Hepatocyte (in vitro differentiated cells): ENCODE results near the gene VASH1. TPM values are rescaled to one million over a fixed set of nuclear protein-coding genes. Genes with fewer than 3 reads are reported as not detected.

Experiments
- DNase-seq: peaks from one replicate; pipeline ENCODE4 v3.0.0-alpha.2; 2016; ENCODE audit warnings: low spot score
- H2AFZ ChIP-seq: fragments of 200-600 bp; sonication (generic); 2 replicates; pipeline ENCODE4 v1.6.0; 2016; ENCODE audit warnings: antibody characterized with exemption, mild to moderate bottlenecking
- H3K27ac ChIP-seq: fragments of 200-600 bp; sonication (generic); 2 replicates; pipeline ENCODE4 v1.5.1; 2016; ENCODE audit warnings: mild to moderate bottlenecking
- H3K27me3 ChIP-seq: fragments of 200-600 bp; sonication (generic); 2 replicates; pipeline ENCODE4 v1.6.1; 2016
- H3K36me3 ChIP-seq: fragments of 200-600 bp; sonication (generic); replicated peaks from 2 replicates; pipeline ENCODE4 v1.5.1; 2016; ENCODE audit warnings: low read depth; ENCODE audit not compliant: insufficient read depth
- H3K4me1 ChIP-seq: fragments of 200-600 bp; sonication (generic); 2 replicates; pipeline ENCODE4 v1.5.1; 2016; ENCODE audit warnings: mild to moderate bottlenecking, moderate library complexity; ENCODE audit not compliant: insufficient read depth
- H3K4me2 ChIP-seq: fragments of 200-600 bp; sonication (generic); 2 replicates; pipeline ENCODE4 v1.6.0; 2016
- H3K4me3 ChIP-seq: fragments of 200-600 bp; sonication (generic); 2 replicates; pipeline ENCODE4 v1.5.1; 2016; ENCODE audit warnings: mild to moderate bottlenecking
- H3K79me2 ChIP-seq: fragments of 200-600 bp; sonication (generic); 2 replicates; pipeline ENCODE4 v1.6.0; 2017; ENCODE audit warnings: mild to moderate bottlenecking
- H3K9me2 ChIP-seq: fragments of 200-600 bp; sonication (generic); replicated peaks from 2 replicates; pipeline ENCODE4 v1.6.0; 2017; ENCODE audit warnings: mild to moderate bottlenecking; ENCODE audit not compliant: insufficient read depth
- H3K9me3 ChIP-seq: fragments of 200-600 bp; sonication (generic); 2 replicates; pipeline ENCODE4 v1.5.1; 2016; ENCODE audit warnings: low read depth, mild to moderate bottlenecking
- H4K20me1 ChIP-seq: fragments of 200-600 bp; sonication (generic); 2 replicates; pipeline ENCODE4 v1.6.0; 2016; ENCODE audit warnings: mild to moderate bottlenecking; ENCODE audit not compliant: insufficient read depth, poor library complexity, severe bottlenecking
- EZH2 ChIP-seq: fragments of 200-600 bp; sonication (generic); IDR thresholded peaks from 2 replicates; pipeline ENCODE4 v1.6.1; 2016; ENCODE audit warnings: antibody characterized with exemption, mild to moderate bottlenecking, borderline replicate concordance
- EZH2phosphoT487 ChIP-seq: fragments of 200-600 bp; sonication (generic); IDR thresholded peaks from one replicate; pipeline ENCODE4 v1.6.1; 2018; ENCODE audit warnings: antibody characterized with exemption, mild to moderate bottlenecking, low read depth, moderate library complexity; ENCODE audit not compliant: unreplicated experiment, severe bottlenecking
- WGBS: methylation state at CpG from one replicate; pipeline ENCODE4 v1.1.6; 2016; ENCODE audit warnings: low lambda C conversion rate; ENCODE audit errors: missing lambda C conversion rate; 5-methylcytosine and 5-hydroxymethylcytosine counted together
- polyA plus RNA-seq: library from polyadenylated mRNA; unstranded; fragments of >200 nt; fragmentation: Nextera tagmentation; extraction: Ambion mirVana; gene quantifications from 2 replicates; pipeline ENCODE4 v1.2.1, GENCODE V29; 2016
- total RNA-seq: library from RNA; depleted of rRNA; stranded (reverse); fragments of >200 nt; gene quantifications from 2 replicates; pipeline ENCODE4 v1.2.3, GENCODE V29; 2014
- TF ChIP-seq, protein P1 (sequence below): fragments of 200-600 bp; sonication (generic); IDR thresholded peaks from 2 replicates; pipeline ENCODE4 v1.5.1; 2016; ENCODE audit warnings: antibody characterized with exemption, mild to moderate bottlenecking; ENCODE audit not compliant: poor library complexity

Gene VASH1
- total and polyA plus RNA-seq, 2 experiments from 2014 or later: 4.8 to 6.3 TPM

GRCh38 chr14:76773956-76774820, 12.9 kb downstream of the VASH1 start:
- Histone ChIP-seq H3K36me3 (no peaks in the 10 kb centered on the region), H3K4me3 (no peak overlapping the region), H4K20me1 (no peaks in the 10 kb centered on the region), H3K9me3 (no peaks in the 10 kb centered on the region), H3K79me2 (no peaks in the 10 kb centered on the region), H3K27me3 (no peaks in the 10 kb centered on the region), H3K4me2 (no peak overlapping the region), H3K4me1 (peaks cover 15% of the 10 kb centered on the region), H3K9me2 (no peaks in the 10 kb centered on the region), H3K27ac (no peak overlapping the region), H2AFZ (no peak overlapping the region)
- WGBS: 84% methylated on average over 18 of the region's 18 CpGs
- no peak for DNase-seq
- TF ChIP-seq EZH2phosphoT487 (no peak), EZH2 (no peak)
- TF ChIP-seq, protein P1, sequence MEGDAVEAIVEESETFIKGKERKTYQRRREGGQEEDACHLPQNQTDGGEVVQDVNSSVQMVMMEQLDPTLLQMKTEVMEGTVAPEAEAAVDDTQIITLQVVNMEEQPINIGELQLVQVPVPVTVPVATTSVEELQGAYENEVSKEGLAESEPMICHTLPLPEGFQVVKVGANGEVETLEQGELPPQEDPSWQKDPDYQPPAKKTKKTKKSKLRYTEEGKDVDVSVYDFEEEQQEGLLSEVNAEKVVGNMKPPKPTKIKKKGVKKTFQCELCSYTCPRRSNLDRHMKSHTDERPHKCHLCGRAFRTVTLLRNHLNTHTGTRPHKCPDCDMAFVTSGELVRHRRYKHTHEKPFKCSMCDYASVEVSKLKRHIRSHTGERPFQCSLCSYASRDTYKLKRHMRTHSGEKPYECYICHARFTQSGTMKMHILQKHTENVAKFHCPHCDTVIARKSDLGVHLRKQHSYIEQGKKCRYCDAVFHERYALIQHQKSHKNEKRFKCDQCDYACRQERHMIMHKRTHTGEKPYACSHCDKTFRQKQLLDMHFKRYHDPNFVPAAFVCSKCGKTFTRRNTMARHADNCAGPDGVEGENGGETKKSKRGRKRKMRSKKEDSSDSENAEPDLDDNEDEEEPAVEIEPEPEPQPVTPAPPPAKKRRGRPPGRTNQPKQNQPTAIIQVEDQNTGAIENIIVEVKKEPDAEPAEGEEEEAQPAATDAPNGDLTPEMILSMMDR: no peak

DNA sequence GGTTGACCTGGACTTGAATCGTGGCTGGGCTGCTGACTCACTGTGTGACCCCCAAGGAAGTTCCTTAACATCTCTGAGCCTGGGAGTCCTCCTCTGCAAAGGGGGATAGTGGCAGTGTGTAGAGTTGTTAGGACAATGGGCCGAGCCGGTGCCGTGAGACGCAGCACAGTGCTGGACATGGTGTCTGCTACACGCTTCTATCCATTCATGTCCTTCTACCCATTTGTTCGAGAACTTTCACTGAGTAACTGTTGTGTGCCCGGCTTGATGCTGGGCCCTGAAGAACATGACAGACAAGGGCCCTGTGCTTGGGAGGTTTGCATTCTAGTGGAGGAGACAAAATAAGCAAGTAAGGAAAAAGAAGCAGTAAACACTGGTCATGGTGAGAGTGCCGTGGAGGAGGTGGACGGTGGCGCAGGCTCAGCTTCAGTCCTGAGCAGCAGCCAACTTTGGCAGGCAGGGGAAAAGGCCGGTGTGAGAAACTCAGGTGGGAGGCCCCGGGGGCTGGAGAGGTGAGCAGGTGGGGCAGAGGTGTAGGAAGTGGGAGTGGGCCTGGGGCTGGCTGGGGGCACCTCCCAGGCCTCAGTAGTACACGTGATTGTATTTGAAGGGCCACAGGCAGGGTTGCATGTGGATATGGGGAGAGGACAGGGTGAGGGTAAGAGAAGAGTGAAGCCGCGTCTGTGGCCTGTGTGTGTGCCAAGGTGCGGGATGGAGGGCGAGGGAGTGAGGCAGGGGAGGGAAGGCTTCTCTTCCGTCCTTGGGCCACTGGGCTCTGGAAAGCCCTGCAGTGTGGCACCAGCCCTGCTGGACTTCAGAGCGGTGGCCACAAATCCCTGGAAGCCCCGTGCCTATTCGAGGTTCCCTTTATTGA, 13.8 kb downstream of the VASH1 start:
- H3K4me1 ChIP-seq: peaks cover 15% of the 10 kb centered on the region
- H3K27ac ChIP-seq: no peak overlapping the region
- H3K4me3 ChIP-seq: no peak overlapping the region
- H3K36me3 ChIP-seq: no peaks in the 10 kb centered on the region
- H3K27me3 ChIP-seq: no peaks in the 10 kb centered on the region
- no peaks in the 10 kb centered on the region for H3K9me2 ChIP-seq
- no peaks in the 10 kb centered on the region for H3K9me3 ChIP-seq
- H2AFZ ChIP-seq: no peak overlapping the region
- 88% methylated on average over 22 of the region's 22 CpGs for WGBS
- no peaks in the 10 kb centered on the region for H4K20me1 ChIP-seq
- no peak overlapping the region for H3K4me2 ChIP-seq
- no peak for TF ChIP-seq EZH2
- TF ChIP-seq, protein P1: no peak
- TF ChIP-seq EZH2phosphoT487: no peak
- DNase-seq: no peak
- no peaks in the 10 kb centered on the region for H3K79me2 ChIP-seq

DNA sequence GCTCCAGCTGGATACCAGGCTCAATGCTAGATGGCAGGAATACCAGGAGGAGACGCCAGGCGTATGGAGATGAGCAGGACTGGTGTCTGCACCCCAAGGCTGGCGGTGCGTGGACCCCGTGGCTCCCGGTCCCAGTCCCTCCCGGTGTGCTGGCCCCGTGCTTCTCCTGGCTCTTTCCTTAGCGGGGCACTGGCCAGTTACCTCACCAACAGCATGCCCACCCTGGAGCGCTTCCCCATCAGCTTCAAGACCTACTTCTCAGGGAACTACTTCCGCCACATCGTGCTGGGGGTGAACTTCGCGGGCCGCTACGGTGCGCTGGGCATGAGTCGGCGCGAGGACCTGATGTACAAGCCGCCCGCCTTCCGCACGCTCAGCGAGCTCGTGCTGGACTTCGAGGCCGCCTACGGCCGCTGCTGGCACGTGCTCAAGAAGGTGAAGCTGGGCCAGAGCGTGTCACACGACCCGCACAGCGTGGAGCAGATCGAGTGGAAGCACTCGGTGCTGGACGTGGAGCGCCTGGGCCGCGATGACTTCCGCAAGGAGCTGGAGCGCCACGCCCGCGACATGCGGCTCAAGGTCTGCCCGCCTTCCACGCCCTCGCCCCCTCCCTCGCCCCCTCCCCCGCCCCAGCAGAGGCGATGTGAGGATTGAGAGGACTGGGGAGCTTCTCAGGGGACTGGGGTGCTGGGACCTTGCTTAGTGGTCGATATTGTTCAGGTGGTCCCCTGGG, 14.6 kb downstream of the VASH1 start:
- TF ChIP-seq, protein P1: no peak
- TF ChIP-seq EZH2 (no peak), EZH2phosphoT487 (no peak)
- no peaks in the 10 kb centered on the region for H3K27me3 ChIP-seq
- H3K36me3 ChIP-seq: no peaks in the 10 kb centered on the region
- no peaks in the 10 kb centered on the region for H3K9me2 ChIP-seq
- H4K20me1 ChIP-seq: no peaks in the 10 kb centered on the region
- H3K79me2 ChIP-seq: no peaks in the 10 kb centered on the region
- no peak overlapping the region for H3K27ac ChIP-seq
- H3K4me3 ChIP-seq: no peak overlapping the region
- peaks cover 15% of the 10 kb centered on the region for H3K4me1 ChIP-seq
- no peaks in the 10 kb centered on the region for H3K9me3 ChIP-seq
- H3K4me2 ChIP-seq: no peak overlapping the region
- DNase-seq: no peak
- H2AFZ ChIP-seq: no peak overlapping the region
- 97% methylated on average over 36 of the region's 54 CpGs for WGBS
